SK-N-SH (cell line): Measurements from ENCODE around the gene C1QL4. TPM values are rescaled to one million over a fixed set of nuclear protein-coding genes. Genes with fewer than 3 reads are reported as not detected.

Experiments used
- CTCF ChIA-PET: fragments of 300-600, 350-600 bp; formaldehyde crosslinking; extraction: SDS; loops from one replicate; lab custom pipeline; 2021; lab: Yijun Ruan, JAX
- POLR2A ChIA-PET: fragments of 350-600 bp; sonication (Branson Sonifier 250); formaldehyde crosslinking; extraction: SDS; loops from one replicate; lab custom pipeline; 2020; ENCODE audit warnings: antibody characterized with exemption, inconsistent platforms; lab: Yijun Ruan, JAX
- DNase-seq: peaks from one replicate; pipeline ENCODE4 v3.0.0; 2012
- H2AFZ ChIP-seq: fragments of 200-600 bp; sonication (generic); 2 replicates; pipeline ENCODE4 v1.8.1; 2016; ENCODE audit warnings: antibody characterized with exemption, mild to moderate bottlenecking, low read depth
- H3F3A ChIP-seq: fragments of 200-600 bp; sonication (generic); replicated peaks from 2 replicates; pipeline ENCODE3; 2016; ENCODE audit warnings: antibody characterized with exemption, mild to moderate bottlenecking; ENCODE audit not compliant: insufficient read depth
- H3K27ac ChIP-seq, 2 experiments: fragments of 200-500 bp in 1 of 2; fragments of 200-600 bp in 1 of 2; sonication (Bioruptor generic) in 1 of 2; sonication (generic), shearing (Covaris generic) in 1 of 2; 2 replicates each; pipeline versions ENCODE4 v1.5.1 to v1.6.1; 2014 to 2016; ENCODE audit warnings: low read depth in 2 of 2, inconsistent platforms in 1 of 2, low read length in 1 of 2, mild to moderate bottlenecking in 1 of 2, mixed read lengths in 1 of 2
- H3K27me3 ChIP-seq: fragments of 200-600 bp; sonication (generic), shearing (Covaris generic); 2 replicates; pipeline ENCODE4 v1.6.1; 2016; ENCODE audit warnings: mixed run types; ENCODE audit not compliant: insufficient read depth
- H3K36me3 ChIP-seq, 2 experiments: fragments of 200-500 bp in 1 of 2; fragments of 200-600 bp in 1 of 2; sonication (Bioruptor generic) in 1 of 2; sonication (generic) in 1 of 2; replicated peaks in 1 of 2; 2 replicates each; pipeline versions ENCODE3 to v1.5.1; 2014 to 2016; ENCODE audit warnings: low read length in 1 of 2, mild to moderate bottlenecking in 1 of 2; ENCODE audit not compliant: insufficient read depth in 2 of 2, control insufficient read depth in 1 of 2
- H3K4me1 ChIP-seq, 2 experiments: fragments of 200-500 bp in 1 of 2; fragments of 200-600 bp in 1 of 2; sonication (Bioruptor generic) in 1 of 2; sonication (generic), shearing (Covaris generic) in 1 of 2; 2 replicates each; pipeline versions ENCODE4 v1.5.1 to v1.6.1; 2014 to 2016; ENCODE audit warnings: low read depth in 1 of 2, low read length in 1 of 2, mixed run types in 1 of 2; ENCODE audit not compliant: insufficient read depth in 2 of 2, control insufficient read depth in 1 of 2
- H3K4me2 ChIP-seq: fragments of 200-600 bp; sonication (generic), shearing (Covaris generic); 2 replicates; pipeline ENCODE4 v1.6.1; 2017; ENCODE audit warnings: mixed run types
- H3K4me3 ChIP-seq, 2 experiments: fragments of 200-500 bp in 1 of 2; fragments of 200-600 bp in 1 of 2; sonication (Bioruptor generic) in 1 of 2; sonication (generic), shearing (Covaris generic) in 1 of 2; 2 replicates each; pipeline versions ENCODE4 v1.5.1 to v1.8.1; 2014 to 2016; ENCODE audit warnings: low read depth in 2 of 2, inconsistent platforms in 1 of 2, low read length in 1 of 2, mild to moderate bottlenecking in 1 of 2, mixed read lengths in 1 of 2, moderate library complexity in 1 of 2
- H3K79me2 ChIP-seq: fragments of 200-600 bp; sonication (generic); 2 replicates; pipeline ENCODE4 v1.8.1; 2017; ENCODE audit warnings: mild to moderate bottlenecking; ENCODE audit not compliant: insufficient read depth
- H3K9ac ChIP-seq: fragments of 200-600 bp; sonication (generic); 2 replicates; pipeline ENCODE4 v1.6.1; 2017; ENCODE audit warnings: mixed run types
- H3K9me2 ChIP-seq: fragments of 200-600 bp; sonication (generic); 2 replicates; pipeline ENCODE4 v1.6.1; 2017; ENCODE audit warnings: mixed run types
- H3K9me3 ChIP-seq: fragments of 200-600 bp; sonication (generic); 2 replicates; pipeline ENCODE4 v1.6.1; 2017; ENCODE audit warnings: mixed run types, mild to moderate bottlenecking, moderate library complexity
- H4K20me1 ChIP-seq: fragments of 200-600 bp; sonication (generic); 2 replicates; pipeline ENCODE4 v1.6.1; 2017; ENCODE audit warnings: mild to moderate bottlenecking, mixed run types; ENCODE audit not compliant: insufficient read depth
- CTCF ChIP-seq: fragments of 200-600 bp; sonication (generic); IDR thresholded peaks from 2 replicates; pipeline ENCODE4 v1.6.1; 2017; ENCODE audit warnings: antibody characterized with exemption, mild to moderate bottlenecking, moderate library complexity
- ELF1 ChIP-seq: IDR thresholded peaks from 2 replicates; pipeline ENCODE4 v1.4.0; 2012
- EP300 ChIP-seq, 2 experiments: IDR thresholded peaks; 2 replicates each; pipeline versions ENCODE4 v1.4.0 to v1.6.1; 2012; ENCODE audit warnings: borderline replicate concordance in 1 of 2, low read depth in 1 of 2, low read length in 1 of 2
- FOSL2 ChIP-seq: IDR thresholded peaks from 2 replicates; pipeline ENCODE4 v1.4.0; 2012; ENCODE audit warnings: low read depth, mild to moderate bottlenecking, moderate library complexity, borderline replicate concordance
- GATA2 ChIP-seq: sonication (generic); formaldehyde crosslinking; IDR thresholded peaks from 2 replicates; pipeline ENCODE4 v1.5.0; 2020; ENCODE audit warnings: mild to moderate bottlenecking, missing genetic modification reagents
- MEF2A ChIP-seq: IDR thresholded peaks from 2 replicates; pipeline ENCODE4 v1.4.0; 2012; ENCODE audit warnings: low read depth, borderline replicate concordance
- NFIC ChIP-seq: IDR thresholded peaks from 2 replicates; pipeline ENCODE4 v1.4.0; 2012; ENCODE audit warnings: borderline replicate concordance
- PBX3 ChIP-seq: IDR thresholded peaks from 2 replicates; pipeline ENCODE4; 2012
- RCOR1 ChIP-seq: fragments of 150-350 bp; IDR thresholded peaks from 2 replicates; pipeline ENCODE4 v1.6.1; 2017; ENCODE audit warnings: antibody characterized with exemption, low read length
- REST ChIP-seq: IDR thresholded peaks from 2 replicates; pipeline ENCODE4 v1.6.1; 2012; ENCODE audit warnings: mild to moderate bottlenecking, low read depth, low read length, moderate library complexity
- TCF12 ChIP-seq: IDR thresholded peaks from 2 replicates; pipeline ENCODE4 v1.4.0; 2012
- TEAD4 ChIP-seq: IDR thresholded peaks from 2 replicates; pipeline ENCODE4 v1.4.0; 2012; ENCODE audit warnings: mild to moderate bottlenecking, borderline replicate concordance; ENCODE audit not compliant: insufficient read depth
- USF1 ChIP-seq: IDR thresholded peaks from 2 replicates; pipeline ENCODE4 v1.4.0; 2012; ENCODE audit warnings: low read depth, borderline replicate concordance
- USF2 ChIP-seq: fragments of 150-350 bp; IDR thresholded peaks from 2 replicates; pipeline ENCODE4 v1.6.1; 2017; ENCODE audit warnings: antibody characterized with exemption, low read length, low read depth, borderline replicate concordance
- WGBS: methylation state at CpG from one replicate; pipeline ENCODE4 v1.1.6; 2017; ENCODE audit warnings: low lambda C conversion rate; 5-methylcytosine and 5-hydroxymethylcytosine counted together
- polyA plus RNA-seq, 3 experiments: library from polyadenylated mRNA; depleted of rRNA; stranded (reverse); fragments of >200 nt; gene quantifications; 2 replicates each; pipeline ENCODE4 v1.2.3, GENCODE V29; 2012

The C1QL4 gene
- polyA plus RNA-seq, 1 of the 3 experiments (the other 2 are of a cell fraction): 14.6 TPM

GRCh38 chr12:49345051-49345824 is 8.2 kb upstream of the C1QL4 start:
- Histone ChIP-seq H3K9me2 (no peaks in the 10 kb centered on the region), H3K27me3 (peaks cover 5% of the 10 kb centered on the region; the same call in 1 of the 2 replicates), H3K27ac (no peak overlapping the region), H4K20me1 (no peaks in the 10 kb centered on the region), H3F3A (peaks cover 17% of the 10 kb centered on the region), H3K4me1 (peaks cover 15 to 38% of the 10 kb centered on the region in 2 experiments; a peak in 2 of 4 replicates), H3K4me2 (peak overlapping the region; percentile 70), H3K9ac (no peak overlapping the region), H3K9me3 (no peaks in the 10 kb centered on the region), H3K79me2 (no peaks in the 10 kb centered on the region), H3K4me3 (peak overlapping the region; percentile 27 to 54; a peak in 3 of 4 replicates)
- CTCF ChIA-PET: interaction anchor here (1.0 to 10.6 kb wide), 6 partner anchors 8 to 257 kb away, joined by 3 to 256 read pairs (median 38); partner anchors contain the start of genes C1QL4 and PRPH
- WGBS: 10% methylated on average over 50 of the region's 70 CpGs
- DNase-seq: peak; percentile 82
- TF ChIP-seq FOSL2: no peak
- TF ChIP-seq GATA2 (CRISPR knock-in tag): no peak
- TF ChIP-seq EP300 (IDR thresholded peaks at IDR 0.05; ENCODE audit: borderline replicate concordance in 1 of 2, low read depth in 1 of 2, low read length in 1 of 2): no peak
- TF ChIP-seq PBX3: no peak
- no peak for TF ChIP-seq RCOR1
- no peak for TF ChIP-seq MEF2A
- TF ChIP-seq, all 33 proteins: peak for 0
- POLR2A ChIA-PET: interaction anchor here (1.5 kb wide), 1 partner anchor 56 kb away, joined by 3 read pairs; no protein-coding TSS in a partner anchor
- Histone ChIP-seq H2AFZ (peak overlapping the region; percentile 71; the same call in 1 of the 2 replicates), H3K36me3 (no peaks in the 10 kb centered on the region)

GRCh38 chr12:49344486-49345050 is 7.6 kb upstream of the C1QL4 start:
- Histone ChIP-seq H4K20me1 (no peaks in the 10 kb centered on the region), H3K4me3 (peak overlapping the region in 1 of 2 experiments; percentile 27; a peak in 1 of 4 replicates), H3K36me3 (no peaks in the 10 kb centered on the region), H2AFZ (peak overlapping the region; percentile 70; the same call in 1 of the 2 replicates), H3K27me3 (peaks cover 5% of the 10 kb centered on the region; the same call in 1 of the 2 replicates), H3K9me3 (no peaks in the 10 kb centered on the region), H3K4me1 (peaks cover 15 to 42% of the 10 kb centered on the region in 2 experiments; a peak in 2 of 4 replicates), H3K27ac (no peak overlapping the region), H3K4me2 (peak overlapping the region; percentile 70), H3F3A (peaks cover 22% of the 10 kb centered on the region), H3K79me2 (no peaks in the 10 kb centered on the region), H3K9me2 (no peaks in the 10 kb centered on the region), H3K9ac (no peak overlapping the region)
- ChIA-PET POLR2A (no interaction called here), CTCF (interaction anchor here (3.8 to 15.9 kb wide), 3 partner anchors 13 to 51 kb away, joined by 56 to 658 read pairs (median 88); partner anchors contain the start of gene PRPH)
- WGBS: 54% methylated on average over 11 of the region's 15 CpGs
- no peak for DNase-seq
- TF ChIP-seq CTCF: no peak
- TF ChIP-seq RCOR1: no peak
- no peak for TF ChIP-seq ELF1
- no peak for TF ChIP-seq TCF12
- no peak for TF ChIP-seq REST
- TF ChIP-seq USF1: no peak
- TF ChIP-seq TEAD4: no peak
- no peak for TF ChIP-seq NFIC
- TF ChIP-seq USF2: no peak
